GM23338 (cell line): ENCODE results near the gene MICB.
"Not testable (repeated sequence)": the region's sequence is repeated elsewhere in the genome, so short reads cannot be mapped to it uniquely, and the experiment has no call there.

ENCODE experiments used
- CREB1 ChIP-seq: fragments of 250-450 bp; sonication (Bioruptor Pico); IDR thresholded peaks from 2 replicates; pipeline ENCODE4 v1.5.0; 2020; ENCODE audit warnings: low read depth, mild to moderate bottlenecking, moderate library complexity
- CTCF ChIP-seq, 2 experiments: fragments of 200-600 bp in 1 of 2; sonication (generic) in 1 of 2; conservative IDR thresholded peaks; 2 replicates each; pipeline versions ENCODE4 v1.5.1 to v1.6.1; 2016 to 2017; ENCODE audit warnings: antibody characterized with exemption in 2 of 2, low read depth in 2 of 2, mild to moderate bottlenecking in 2 of 2, moderate library complexity in 1 of 2
- ETS1 ChIP-seq: IDR thresholded peaks from 2 replicates; pipeline ENCODE4 v1.6.1; 2016; ENCODE audit warnings: antibody characterized with exemption
- EZH2 ChIP-seq: fragments of 200-600 bp; sonication (generic); IDR thresholded peaks from one replicate; pipeline ENCODE4 v1.8.0; 2017; ENCODE audit warnings: antibody characterized with exemption, mild to moderate bottlenecking, low read depth; ENCODE audit not compliant: unreplicated experiment
- EZH2phosphoT487 ChIP-seq: fragments of 200-600 bp; sonication (generic); IDR thresholded peaks from one replicate; pipeline ENCODE4 v1.8.1; 2018; ENCODE audit warnings: antibody characterized with exemption; ENCODE audit not compliant: unreplicated experiment
- NANOG ChIP-seq: IDR thresholded peaks from 2 replicates; pipeline ENCODE4 v1.6.1; 2016; ENCODE audit warnings: antibody characterized with exemption, borderline replicate concordance
- POLR2AphosphoS5 ChIP-seq: IDR thresholded peaks from 2 replicates; pipeline ENCODE4 v1.6.1; 2016; ENCODE audit warnings: antibody characterized with exemption, low read depth
- REST ChIP-seq: IDR thresholded peaks from one replicate; pipeline ENCODE4 v1.6.1; 2018; ENCODE audit warnings: antibody characterized with exemption; ENCODE audit not compliant: unreplicated experiment
- STAT1 ChIP-seq: IDR thresholded peaks from one replicate; pipeline ENCODE4 v1.6.1; 2016; ENCODE audit warnings: antibody characterized with exemption; ENCODE audit not compliant: unreplicated experiment
- ZNF114 ChIP-seq: fragments of 250-450 bp; sonication (Bioruptor Pico); IDR thresholded peaks from 2 replicates; pipeline ENCODE4 v1.5.0; 2020; ENCODE audit warnings: mild to moderate bottlenecking, moderate library complexity
- ZNF331 ChIP-seq: fragments of 250-450 bp; sonication (Bioruptor Pico); IDR thresholded peaks from 2 replicates; pipeline ENCODE4 v1.5.0; 2020; ENCODE audit warnings: low read depth, mild to moderate bottlenecking, moderate library complexity

GRCh38 chr6:31493550-31493874 lies 4.4 kb upstream of the MICB start:
- not testable (repeated sequence) for TF ChIP-seq CTCF (conservative IDR thresholded peaks at IDR 0.05; ENCODE audit: low read depth in 2 of 2); POLR2AphosphoS5; EZH2; NANOG; ETS1; CREB1; STAT1; ZNF114 (CRISPR knock-in tag); EZH2phosphoT487; REST; ZNF331 (CRISPR knock-in tag)
